ENCODE results near the gene PHPT1. TPM values are rescaled to one million over a fixed set of nuclear protein-coding genes. Genes with fewer than 3 reads are reported as not detected.
"Not testable (repeated sequence)": the region's sequence is repeated elsewhere in the genome, so short reads cannot be mapped to it uniquely, and the experiment has no call there.

PHPT1 gene
- total RNA-seq, 6 experiments from 2014 or later: 30.5 to 66.6 (median 49.3) TPM

- no peak for ATAC-seq
- no peak for DNase-seq
- Histone ChIP-seq H3K27me3 (no peaks in the 10 kb centered on the region), H3K36me3 (no peaks in the 10 kb centered on the region), H3K4me1 (peaks cover 0 to under 1% (median 0%) of the 10 kb centered on the region in 4 donors), H3K9me3 (no peaks in the 10 kb centered on the region), H3K4me3 (no peak overlapping the region), H3K27ac (no peak overlapping the region)
- TF ChIP-seq CTCF (IDR thresholded peaks at IDR 0.05) (no peak), POLR2A (IDR thresholded peaks at IDR 0.05) (no peak)
- intact Hi-C loops (cut with DNase I): no loop called here
- 77% methylated on average over 4 of the region's 5 CpGs for WGBS (ENCODE audit: insufficient coverage, low coverage, low lambda C conversion rate, missing lambda C conversion rate)
These were observed 27.3 kb downstream of the PHPT1 start for GRCh38 chr9:136876476-136876875.

- intact Hi-C loops (cut with DNase I): loop anchor here (10.0 kb wide), 2 partner anchors 54 to 64 kb away; partner anchors contain the start of genes C8G (in 1 of the 2) and FBXW5 (in 1 of the 2)
- H3K27me3 ChIP-seq: no peaks in the 10 kb centered on the region
- H3K9me3 ChIP-seq: no peaks in the 10 kb centered on the region
- WGBS (ENCODE audit: insufficient coverage, low coverage, low lambda C conversion rate, missing lambda C conversion rate): 69% methylated on average over 5 of the region's 11 CpGs
- H3K36me3 ChIP-seq: no peaks in the 10 kb centered on the region
- DNase-seq (peak in 1 of 3 donors; percentile 19), ATAC-seq (no peak)
- no peak overlapping the region for H3K27ac ChIP-seq
- no peak for TF ChIP-seq CTCF (IDR thresholded peaks at IDR 0.05)
- no peak overlapping the region for H3K4me3 ChIP-seq
- peaks cover 0 to 28% (median 11%) of the 10 kb centered on the region in 4 donors for H3K4me1 ChIP-seq
These were observed 31.4 kb downstream of the PHPT1 start for GRCh38 chr9:136880651-136881050.

- Histone ChIP-seq H3K9me3 (no peaks in the 10 kb centered on the region), H3K27me3 (no peaks in the 10 kb centered on the region), H3K36me3 (no peaks in the 10 kb centered on the region), H3K27ac (peak overlapping the region; percentile 56 to 80 (median 61)), H3K4me3 (peak overlapping the region in 1 of 3 donors; percentile 17), H3K4me1 (peaks cover 0 to 31% (median 11%) of the 10 kb centered on the region in 4 donors)
- ATAC-seq: peak; percentile 4 to 59 (median 16)
- intact Hi-C loops (cut with DNase I): loop anchor here (10.0 kb wide), 2 partner anchors 53 to 63 kb away; partner anchors contain the start of genes C8G (in 1 of the 2) and FBXW5 (in 1 of the 2)
- DNase-seq: peak in 1 of 3 donors; percentile 73
- TF ChIP-seq CTCF (IDR thresholded peaks at IDR 0.05) (no peak), POLR2A (IDR thresholded peaks at IDR 0.05) (no peak)
- WGBS (ENCODE audit: insufficient coverage, low coverage, low lambda C conversion rate, missing lambda C conversion rate): 21% methylated on average over 9 of the region's 9 CpGs
These were observed 32.5 kb downstream of the PHPT1 start for GRCh38 chr9:136881691-136882108.

- WGBS (ENCODE audit: insufficient coverage, low coverage, low lambda C conversion rate, missing lambda C conversion rate): 0% methylated on average over 6 of the region's 19 CpGs
- intact Hi-C loops (cut with DNase I): loop anchor here (10.0 kb wide), 2 partner anchors 52 to 62 kb away; partner anchors contain the start of genes C8G (in 1 of the 2) and FBXW5 (in 1 of the 2)
- H3K4me1 ChIP-seq: peaks cover 0 to 34% (median 13%) of the 10 kb centered on the region in 4 donors
- ATAC-seq (peak; percentile 58 to 79 (median 70)), DNase-seq (peak; percentile 79 to 93 (median 89))
- TF ChIP-seq CTCF (IDR thresholded peaks at IDR 0.05) (no peak), POLR2A (IDR thresholded peaks at IDR 0.05) (no peak)
- no peaks in the 10 kb centered on the region for H3K9me3 ChIP-seq
- H3K27ac ChIP-seq: peak overlapping the region; percentile 56 to 80 (median 61)
- H3K36me3 ChIP-seq: no peaks in the 10 kb centered on the region
- H3K4me3 ChIP-seq: peak overlapping the region in 2 of 3 donors; percentile 16 to 17
- no peaks in the 10 kb centered on the region for H3K27me3 ChIP-seq
These were observed 33.1 kb downstream of the PHPT1 start for GRCh38 chr9:136882109-136882946.

- WGBS (ENCODE audit: insufficient coverage, low coverage, low lambda C conversion rate, missing lambda C conversion rate): 32% methylated on average over 8 of the region's 9 CpGs
- intact Hi-C loops (cut with DNase I): loop anchor here (10.0 kb wide), 2 partner anchors 52 to 62 kb away; partner anchors contain the start of genes C8G (in 1 of the 2) and FBXW5 (in 1 of the 2)
- peak in 3 of 4 donors; percentile 1 to 14 (median 6) for ATAC-seq
- H3K36me3 ChIP-seq, H3K9me3 ChIP-seq, H3K27me3 ChIP-seq, H3K4me3 ChIP-seq, DNase-seq: not testable (repeated sequence)
- Histone ChIP-seq H3K4me1 (peaks cover 0 to 40% (median 16%) of the 10 kb centered on the region in 4 donors), H3K27ac (peak overlapping the region; percentile 6 to 80 (median 24))
These were observed 33.7 kb downstream of the PHPT1 start for GRCh38 chr9:136882947-136883283.

GRCh38 chr9:136883670-136884069, 34.5 kb downstream of the PHPT1 start:
- H3K27ac ChIP-seq: peak overlapping the region in 2 of 3 donors; percentile 6 to 80

More at GRCh38 chr9:136883670-136884069, 34.5 kb downstream of the PHPT1 start:
- DNase-seq (peak in 1 of 3 donors; percentile 24), ATAC-seq (peak in 1 of 4 donors; percentile 2)
- H3K4me3 ChIP-seq, H3K9me3 ChIP-seq, H3K36me3 ChIP-seq, H3K27me3 ChIP-seq: not testable (repeated sequence)
- WGBS (ENCODE audit: insufficient coverage, low coverage, low lambda C conversion rate, missing lambda C conversion rate): 28% methylated on average over 10 of the region's 10 CpGs
- intact Hi-C loops (cut with DNase I): loop anchor here (10.0 kb wide), 2 partner anchors 51 to 61 kb away; partner anchors contain the start of genes C8G (in 1 of the 2) and FBXW5 (in 1 of the 2)
- H3K4me1 ChIP-seq: peaks cover 0 to 45% (median 16%) of the 10 kb centered on the region in 4 donors

Data from right lobe of liver (tissue), 6 donors.